Activated T-helper 9 cell treated with anti-CD3 and anti-CD28 coated beads, Interleukin-2, amount 50 U/mL, for 16 hours (primary cell): Measurements from ENCODE around the gene NKX2-8.

ENCODE experiments used
- DNase-seq: peaks from one replicate; pipeline ENCODE4 v3.0.0-alpha.2; 2020; ENCODE audit warnings: low read depth

NKX2-8 gene

GRCh38 chr14:36582011-36582873, at the start of gene NKX2-8:
Gene NKX2-8, minus strand, starts transcription at chr14:36582614. Its CDS starts 225 bp downstream, at chr14:36582389.
- no peak for DNase-seq

- no peak for DNase-seq
These were observed 45.6 kb upstream of the NKX2-8 start for GRCh38 chr14:36627981-36628380.

GRCh38 chr14:36626151-36626550, 43.7 kb upstream of the NKX2-8 start:
- DNase-seq: no peak

GRCh38 chr14:36625436-36625835, 43.0 kb upstream of the NKX2-8 start:
- no peak for DNase-seq

- DNase-seq: no peak
These were observed 42.6 kb upstream of the NKX2-8 start for GRCh38 chr14:36625014-36625413.

- no peak for DNase-seq
These were observed 37.4 kb upstream of the NKX2-8 start for GRCh38 chr14:36619853-36620252.

- DNase-seq: no peak
These were observed 36.7 kb upstream of the NKX2-8 start for GRCh38 chr14:36619131-36619530.

- no peak for DNase-seq
These were observed 36.2 kb upstream of the NKX2-8 start for GRCh38 chr14:36618641-36619040.

- no peak for DNase-seq
These were observed 35.4 kb upstream of the NKX2-8 start for GRCh38 chr14:36617824-36618223.

GRCh38 chr14:36605506-36605857, 23.1 kb upstream of the NKX2-8 start:
- no peak for DNase-seq

GRCh38 chr14:36604757-36605505, 22.5 kb upstream of the NKX2-8 start:
- no peak for DNase-seq

- DNase-seq: no peak
These were observed 18.0 kb upstream of the NKX2-8 start for GRCh38 chr14:36600431-36600830.

- DNase-seq: no peak
These were observed 9.1 kb upstream of the NKX2-8 start for GRCh38 chr14:36591482-36591881.

- no peak for DNase-seq
These were observed 6.4 kb upstream of the NKX2-8 start for GRCh38 chr14:36588788-36589187.

GRCh38 chr14:36588119-36588518, 5.7 kb upstream of the NKX2-8 start:
- no peak for DNase-seq

- DNase-seq: no peak
These were observed 2.7 kb upstream of the NKX2-8 start for GRCh38 chr14:36585100-36585499.

- DNase-seq: no peak
These were observed 1.7 kb upstream of the NKX2-8 start for GRCh38 chr14:36583893-36584811.

- DNase-seq: no peak
These were observed 953 bp upstream of the NKX2-8 start for GRCh38 chr14:36583242-36583892.

- no peak for DNase-seq
These were observed 444 bp upstream of the NKX2-8 start for GRCh38 chr14:36582874-36583241.

GRCh38 chr14:36580856-36581831, 1.3 kb downstream of the NKX2-8 start:
- no peak for DNase-seq
